ENCODE measurements around the gene FAM3C. TPM values are rescaled to one million over a fixed set of nuclear protein-coding genes. Genes with fewer than 3 reads are reported as not detected.
"Not testable (repeated sequence)": the region's sequence is repeated elsewhere in the genome, so short reads cannot be mapped to it uniquely, and the experiment has no call there.

FAM3C gene
- total and polyA plus RNA-seq, 8 donors = 15.2 to 147 (median 26.0) TPM

- 33 to 51% (median 46%) methylated on average over 3 of the region's 3 CpGs for WGBS, 5 donors
- no peaks in the 10 kb centered on the region for H3K9me3 ChIP-seq
- TF ChIP-seq POLR2A (IDR thresholded peaks at IDR 0.05) = no peak
- no peak for TF ChIP-seq EP300 (IDR thresholded peaks at IDR 0.05)
- no peak for TF ChIP-seq CTCF (IDR thresholded peaks at IDR 0.05)
- TF ChIP-seq POLR2AphosphoS5 (IDR thresholded peaks at IDR 0.05) = no peak
- intact Hi-C loops (cut with DNase I; ENCODE audit: low total_unique reads) = no loop called here
- DNase-seq = no peak
- H3K27me3 ChIP-seq = peaks cover 0 to 8% (median 0%) of the 10 kb centered on the region in 3 donors
- H3K4me3 ChIP-seq = no peak overlapping the region
- no peak overlapping the region for H3K27ac ChIP-seq
- no peaks in the 10 kb centered on the region for H3K36me3 ChIP-seq
- no peaks in the 10 kb centered on the region for H3K4me1 ChIP-seq
Measured at GRCh38 chr7:121322460-121322859, 73.6 kb downstream of the FAM3C start.

- intact Hi-C loops (cut with DNase I; ENCODE audit: low total_unique reads); H3K4me3 ChIP-seq; DNase-seq; H3K27me3 ChIP-seq; H3K9me3 ChIP-seq; H3K27ac ChIP-seq; H3K36me3 ChIP-seq: not testable (repeated sequence)
- H3K4me1 ChIP-seq = peaks cover 4 to 11% (median 6%) of the 10 kb centered on the region in 4 donors
- WGBS, 5 donors = 95 to 100% (median 97%) methylated on average over 2 to 3 of the region's 3 CpGs
Measured at GRCh38 chr7:121315170-121315569, 80.9 kb downstream of the FAM3C start.

GRCh38 chr7:121313793-121314676 lies 82.1 kb downstream of the FAM3C start:
- Histone ChIP-seq H3K4me1 (peaks cover 4 to 11% (median 6%) of the 10 kb centered on the region in 4 donors), H3K36me3 (no peaks in the 10 kb centered on the region), H3K27me3 (no peaks in the 10 kb centered on the region), H3K4me3 (no peak overlapping the region), H3K9me3 (no peaks in the 10 kb centered on the region), H3K27ac (no peak overlapping the region)
- intact Hi-C loops (cut with DNase I; ENCODE audit: low total_unique reads) = no loop called here
- TF ChIP-seq POLR2A (IDR thresholded peaks at IDR 0.05) (no peak), CTCF (IDR thresholded peaks at IDR 0.05) (no peak), POLR2AphosphoS5 (IDR thresholded peaks at IDR 0.05) (no peak), EP300 (IDR thresholded peaks at IDR 0.05) (no peak)
- peak in 1 of 2 donors; percentile 34 for DNase-seq
- 19 to 34% (median 26%) methylated on average over 9 of the region's 9 CpGs for WGBS, 5 donors

- H3K4me3 ChIP-seq = no peak overlapping the region
- H3K27ac ChIP-seq = no peak overlapping the region
- no peak for TF ChIP-seq POLR2A (IDR thresholded peaks at IDR 0.05)
- TF ChIP-seq EP300 (IDR thresholded peaks at IDR 0.05) = no peak
- no peak for TF ChIP-seq POLR2AphosphoS5 (IDR thresholded peaks at IDR 0.05)
- TF ChIP-seq CTCF (IDR thresholded peaks at IDR 0.05) = no peak
- peaks cover 4 to 11% (median 6%) of the 10 kb centered on the region in 4 donors for H3K4me1 ChIP-seq
- no peaks in the 10 kb centered on the region for H3K27me3 ChIP-seq
- no peaks in the 10 kb centered on the region for H3K36me3 ChIP-seq
- no peaks in the 10 kb centered on the region for H3K9me3 ChIP-seq
- WGBS, 5 donors = 23 to 67% (median 34%) methylated on average over 3 of the region's 3 CpGs
- intact Hi-C loops (cut with DNase I; ENCODE audit: low total_unique reads) = no loop called here
- DNase-seq = peak in 1 of 2 donors; percentile 25
Measured at GRCh38 chr7:121313220-121313792, 82.8 kb downstream of the FAM3C start.

Measured in stomach (tissue), 9 donors.